Gastroesophageal sphincter (tissue), 4 donors: Measurements from ENCODE around the gene ABCA5. TPM values are rescaled to one million over a fixed set of nuclear protein-coding genes. Genes with fewer than 3 reads are reported as not detected.

Experiments
- ATAC-seq: fragments of 150-250 bp; one replicate; pipeline ENCODE4 v1.9.1; 2016; ENCODE audit warnings: mild to moderate bottlenecking, moderate library complexity
- H3K27ac ChIP-seq, 4 donors: fragments of 200-600 bp; sonication (generic) in 3 of 4; 1 replicate in 3 of 4; 2 replicates in 1 of 4; pipeline ENCODE4 v1.5.1; 2016 to 2019
- H3K27me3 ChIP-seq: fragments of 200-600 bp; sonication (generic); one replicate; pipeline ENCODE4 v1.5.1; 2019
- H3K36me3 ChIP-seq, 2 donors: fragments of 200-600 bp; sonication (generic); one replicate each; pipeline ENCODE4 v1.5.1; 2019; ENCODE audit warnings: control low read depth in 1 of 2
- H3K4me1 ChIP-seq, 3 donors: fragments of 200-600 bp; sonication (generic); 1 replicate in 2 of 3; 2 replicates in 1 of 3; pipeline ENCODE4 v1.5.1; 2016 to 2019; ENCODE audit warnings: control low read depth in 2 of 3
- H3K4me3 ChIP-seq, 2 donors: fragments of 200-600 bp; sonication (generic); one replicate each; pipeline ENCODE4 v1.5.1; 2019; ENCODE audit warnings: mild to moderate bottlenecking in 1 of 2, moderate library complexity in 1 of 2
- H3K9me3 ChIP-seq, 3 donors: fragments of 200-600 bp; sonication (generic); one replicate each; pipeline ENCODE4 v1.5.1; 2017 to 2019; ENCODE audit warnings: control low read depth in 2 of 3
- CTCF ChIP-seq, 4 experiments: fragments of 200-600 bp in 2 of 4; fragments of 450-650 bp in 2 of 4; sonication (generic) in 1 of 4; IDR thresholded peaks; one replicate each; pipeline ENCODE4 v1.5.1; 2017 to 2019; ENCODE audit warnings: antibody characterized with exemption in 4 of 4, mild to moderate bottlenecking in 2 of 4, moderate library complexity in 2 of 4
- EP300 ChIP-seq: sonication (generic); formaldehyde crosslinking; IDR thresholded peaks from one replicate; pipeline ENCODE4 v1.6.1; 2017; ENCODE audit warnings: antibody characterized with exemption, mild to moderate bottlenecking
- POLR2A ChIP-seq, 2 donors: fragments of 450-650 bp; IDR thresholded peaks; one replicate each; pipeline ENCODE4 v1.6.1; 2017; ENCODE audit warnings: antibody characterized with exemption in 2 of 2, mild to moderate bottlenecking in 2 of 2, moderate library complexity in 1 of 2
- POLR2AphosphoS5 ChIP-seq: sonication (generic); formaldehyde crosslinking; IDR thresholded peaks from one replicate; pipeline ENCODE4 v1.6.1; 2017; ENCODE audit warnings: antibody characterized with exemption
- WGBS, 2 donors: methylation state at CpG; one replicate each; pipeline ENCODE4 v1.1.5; 2018; ENCODE audit warnings: low coverage in 1 of 2; 5-methylcytosine and 5-hydroxymethylcytosine counted together
- total RNA-seq, 4 donors: library from RNA; depleted of rRNA; stranded (reverse); fragments of >200 nt; gene quantifications; one replicate each; pipeline ENCODE4 v1.1.0, GENCODE V29; 2016

ABCA5 gene
- total RNA-seq, 4 donors from 2014 or later = 9.4 to 42.0 (median 22.0) TPM

DNA sequence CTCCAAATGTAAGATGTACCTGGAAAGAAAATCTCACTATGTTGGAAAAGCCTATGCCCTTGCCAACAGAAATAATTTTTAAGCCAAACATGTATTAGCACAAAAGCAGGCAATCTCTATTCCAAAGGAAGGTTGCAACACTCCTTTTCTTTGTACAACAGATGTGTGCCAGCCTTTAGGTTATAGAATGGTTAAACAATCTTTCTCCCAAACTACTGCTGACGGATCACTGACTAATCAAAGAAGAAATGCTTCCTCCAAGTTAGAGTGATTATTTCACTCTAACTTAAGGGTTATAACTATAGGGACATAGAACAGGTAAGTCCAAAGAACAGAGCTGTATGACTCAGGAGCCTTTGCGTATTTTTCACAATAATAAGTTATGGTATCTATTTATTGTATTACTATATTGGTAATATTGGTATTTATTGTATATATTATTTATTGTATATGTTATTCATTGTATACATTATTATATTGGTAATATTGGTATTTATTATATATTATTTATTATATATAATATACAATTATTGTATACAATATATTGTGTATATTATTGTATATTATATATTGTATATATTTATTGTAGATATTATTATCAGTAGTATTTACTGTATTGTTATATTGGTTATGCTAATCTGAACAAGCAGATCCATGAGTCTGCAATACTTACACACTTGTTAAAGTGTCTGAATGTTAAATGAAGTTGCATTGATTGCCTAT, 36.7 kb upstream of the ABCA5 start:
- ATAC-seq = no peak
- Histone ChIP-seq H3K4me1 (no peaks in the 10 kb centered on the region), H3K27ac (no peak overlapping the region), H3K4me3 (no peak overlapping the region), H3K9me3 (no peaks in the 10 kb centered on the region), H3K27me3 (no peaks in the 10 kb centered on the region), H3K36me3 (no peaks in the 10 kb centered on the region)
- no peak for TF ChIP-seq POLR2AphosphoS5
- TF ChIP-seq POLR2A (IDR thresholded peaks at IDR 0.05) = no peak
- no peak for TF ChIP-seq CTCF (IDR thresholded peaks at IDR 0.05)
- no peak for TF ChIP-seq EP300
- 61 to 70% methylated on average over 2 of the region's 2 CpGs for WGBS, 2 donors

GRCh38 chr17:69361156-69361555, 34.2 kb upstream of the ABCA5 start:
- no peak for TF ChIP-seq POLR2A (IDR thresholded peaks at IDR 0.05)
- no peak for TF ChIP-seq CTCF (IDR thresholded peaks at IDR 0.05)
- TF ChIP-seq POLR2AphosphoS5 = no peak
- no peak for TF ChIP-seq EP300
- Histone ChIP-seq H3K36me3 (no peaks in the 10 kb centered on the region), H3K27me3 (no peaks in the 10 kb centered on the region), H3K4me1 (no peaks in the 10 kb centered on the region), H3K9me3 (no peaks in the 10 kb centered on the region), H3K27ac (no peak overlapping the region), H3K4me3 (no peak overlapping the region)
- no peak for ATAC-seq

DNA sequence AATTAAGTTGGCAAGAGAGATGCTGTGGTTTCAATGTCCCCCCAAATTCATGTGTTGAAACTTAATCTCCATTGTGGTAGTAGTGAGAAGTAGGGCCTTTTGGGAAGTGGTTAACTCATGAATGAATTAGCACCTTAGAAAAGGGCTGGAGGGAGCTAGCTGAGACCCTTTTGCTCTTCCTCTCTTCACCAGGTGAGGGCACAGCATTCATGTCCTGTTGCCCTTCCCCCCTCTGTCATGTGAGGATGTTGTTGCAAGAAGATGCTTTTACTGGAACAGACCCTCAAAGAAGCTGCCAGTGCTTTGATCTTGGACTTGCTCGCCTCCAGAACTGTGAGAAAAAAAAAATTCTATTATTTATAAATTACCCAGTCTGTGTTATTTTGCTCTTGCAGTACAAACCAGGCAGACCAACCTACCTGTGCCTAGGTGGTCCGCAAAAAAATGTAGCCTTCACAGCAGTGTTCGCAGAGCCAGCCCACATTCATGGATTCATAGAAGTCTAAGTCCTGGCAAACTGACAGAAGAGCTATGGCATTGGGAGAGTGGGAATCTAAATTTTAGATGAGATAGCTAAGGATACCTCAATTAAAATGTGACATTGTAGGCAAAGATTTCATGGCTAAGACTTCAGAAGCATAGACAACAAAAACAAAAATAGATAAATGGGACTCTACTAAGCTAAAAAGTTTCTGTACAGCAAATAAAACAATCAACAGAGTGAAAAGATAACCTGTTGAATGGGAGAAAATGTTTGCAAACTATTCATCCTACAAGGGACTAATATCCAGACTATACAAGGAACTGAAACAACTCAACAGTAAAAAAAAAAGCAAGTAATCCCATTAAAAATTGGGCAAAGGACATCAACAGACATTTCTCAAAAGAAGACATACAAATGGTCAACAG, 32.0 kb upstream of the ABCA5 start:
- Histone ChIP-seq H3K4me3 (no peak overlapping the region), H3K4me1 (no peaks in the 10 kb centered on the region), H3K9me3 (no peaks in the 10 kb centered on the region), H3K27ac (no peak overlapping the region), H3K27me3 (peaks cover 6% of the 10 kb centered on the region), H3K36me3 (no peaks in the 10 kb centered on the region)
- 67 to 73% methylated on average over 3 of the region's 3 CpGs for WGBS, 2 donors
- no peak for ATAC-seq
- TF ChIP-seq EP300 (no peak), POLR2AphosphoS5 (no peak), POLR2A (IDR thresholded peaks at IDR 0.05) (no peak), CTCF (IDR thresholded peaks at IDR 0.05) (no peak)

DNA sequence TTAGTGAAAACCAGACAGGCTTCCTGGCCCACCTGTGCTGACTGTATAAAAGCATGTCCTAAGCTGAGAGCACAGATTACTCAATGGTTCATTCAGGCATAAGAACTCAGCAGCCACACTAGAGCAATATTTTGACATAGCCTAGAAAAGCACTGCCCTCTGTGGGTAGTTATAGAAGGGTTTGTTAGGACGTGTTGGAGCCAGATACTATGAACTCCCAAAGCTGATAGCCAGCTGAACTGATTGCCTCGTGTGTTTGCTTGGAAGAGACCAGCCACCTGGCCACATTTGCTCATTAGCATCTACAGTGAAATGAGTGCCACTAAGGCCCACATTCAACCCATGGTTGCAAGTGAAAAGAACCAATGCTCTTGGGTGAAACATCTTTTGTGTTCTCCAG, 30.8 kb upstream of the ABCA5 start:
- Histone ChIP-seq H3K27me3 (peaks cover 6% of the 10 kb centered on the region), H3K9me3 (no peaks in the 10 kb centered on the region), H3K4me1 (no peaks in the 10 kb centered on the region), H3K36me3 (no peaks in the 10 kb centered on the region), H3K27ac (no peak overlapping the region), H3K4me3 (no peak overlapping the region)
- TF ChIP-seq POLR2AphosphoS5 (no peak), CTCF (IDR thresholded peaks at IDR 0.05) (no peak), EP300 (no peak), POLR2A (IDR thresholded peaks at IDR 0.05) (no peak)
- 40% methylated on average over 1 of the region's 2 CpGs; no CpG with 5 or more reads in 1 of the 2 donors for WGBS, 2 donors
- no peak for ATAC-seq
